Measurements from ENCODE around the gene FAM151B.

DNA sequence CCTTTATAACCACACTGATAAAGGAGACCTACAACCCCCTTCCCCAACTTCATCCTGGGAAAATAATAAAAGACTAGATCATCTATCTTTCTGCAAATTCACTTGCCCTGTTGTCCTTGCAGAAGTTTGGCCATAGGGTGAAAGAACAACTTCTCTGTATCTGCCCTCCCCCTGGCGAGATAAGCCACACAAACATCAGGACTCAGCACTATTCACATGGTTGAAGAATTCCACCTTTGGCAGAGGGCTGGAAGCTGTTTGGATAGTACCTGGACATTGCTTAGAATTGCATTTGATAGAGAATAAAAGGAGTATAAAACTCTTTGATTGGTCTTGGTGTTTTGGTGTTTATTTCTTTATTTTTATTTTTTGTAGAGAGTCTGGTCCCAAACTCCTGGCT lies 16.9 kb downstream of the FAM151B start:
- TF ChIP-seq, protein P1, sequence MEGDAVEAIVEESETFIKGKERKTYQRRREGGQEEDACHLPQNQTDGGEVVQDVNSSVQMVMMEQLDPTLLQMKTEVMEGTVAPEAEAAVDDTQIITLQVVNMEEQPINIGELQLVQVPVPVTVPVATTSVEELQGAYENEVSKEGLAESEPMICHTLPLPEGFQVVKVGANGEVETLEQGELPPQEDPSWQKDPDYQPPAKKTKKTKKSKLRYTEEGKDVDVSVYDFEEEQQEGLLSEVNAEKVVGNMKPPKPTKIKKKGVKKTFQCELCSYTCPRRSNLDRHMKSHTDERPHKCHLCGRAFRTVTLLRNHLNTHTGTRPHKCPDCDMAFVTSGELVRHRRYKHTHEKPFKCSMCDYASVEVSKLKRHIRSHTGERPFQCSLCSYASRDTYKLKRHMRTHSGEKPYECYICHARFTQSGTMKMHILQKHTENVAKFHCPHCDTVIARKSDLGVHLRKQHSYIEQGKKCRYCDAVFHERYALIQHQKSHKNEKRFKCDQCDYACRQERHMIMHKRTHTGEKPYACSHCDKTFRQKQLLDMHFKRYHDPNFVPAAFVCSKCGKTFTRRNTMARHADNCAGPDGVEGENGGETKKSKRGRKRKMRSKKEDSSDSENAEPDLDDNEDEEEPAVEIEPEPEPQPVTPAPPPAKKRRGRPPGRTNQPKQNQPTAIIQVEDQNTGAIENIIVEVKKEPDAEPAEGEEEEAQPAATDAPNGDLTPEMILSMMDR (IDR thresholded peaks at IDR 0.05) = no peak
- no peak for TF ChIP-seq POLR2A (IDR thresholded peaks at IDR 0.05)
